NOMO-1 treated with dmso at 0.1 percent for 144 hours (cell line): ENCODE measurements around the gene DCLK1.
"Not testable (repeated sequence)": the region's sequence is repeated elsewhere in the genome, so short reads cannot be mapped to it uniquely, and the experiment has no call there.

Experiments used
- DNase-seq: peaks from one replicate; lab custom pipeline; 2025; ENCODE audit not compliant: unreplicated experiment; lab: John Stamatoyannopoulos, UW

Gene DCLK1

DNA sequence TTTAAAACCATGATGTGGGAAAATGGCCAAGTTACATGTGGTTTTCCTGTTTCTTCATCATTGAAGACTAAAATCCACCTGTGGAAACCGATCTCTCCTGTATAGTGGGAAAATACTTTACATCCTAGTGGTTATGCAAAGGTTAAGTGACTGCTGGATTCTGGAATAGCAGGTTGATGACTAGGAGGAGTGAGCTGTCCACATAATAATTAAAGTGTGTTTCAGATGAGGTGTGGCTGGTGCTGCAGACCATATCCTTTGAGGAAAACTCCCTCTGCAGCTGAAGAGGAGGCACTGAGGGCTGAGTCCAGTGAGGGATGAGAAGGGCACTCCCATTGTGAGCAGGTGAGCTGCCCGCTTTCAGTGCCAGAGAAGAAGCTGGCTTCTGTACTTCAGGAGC, 43.2 kb downstream of the DCLK1 start:
- DNase-seq: no peak

DNA sequence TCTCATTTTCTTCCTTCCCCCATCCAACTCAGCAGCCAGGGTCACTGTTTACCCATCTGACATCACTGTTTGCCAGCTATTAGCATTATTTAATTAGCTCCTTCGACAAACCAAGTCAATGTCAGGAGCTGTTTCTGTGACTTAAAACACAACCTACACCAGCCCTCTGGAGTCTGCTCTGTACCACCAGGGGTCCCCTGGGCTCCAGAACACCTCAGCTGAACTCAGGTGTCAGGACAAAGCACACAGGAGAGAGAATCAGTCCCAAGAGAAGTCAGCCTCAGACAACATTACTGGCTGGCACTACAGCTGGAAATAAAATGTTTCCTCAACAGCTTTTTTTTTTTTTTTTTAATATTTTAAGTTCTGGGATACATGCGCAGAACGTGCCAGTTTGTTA, 45.1 kb downstream of the DCLK1 start:
- DNase-seq: no peak

DNA sequence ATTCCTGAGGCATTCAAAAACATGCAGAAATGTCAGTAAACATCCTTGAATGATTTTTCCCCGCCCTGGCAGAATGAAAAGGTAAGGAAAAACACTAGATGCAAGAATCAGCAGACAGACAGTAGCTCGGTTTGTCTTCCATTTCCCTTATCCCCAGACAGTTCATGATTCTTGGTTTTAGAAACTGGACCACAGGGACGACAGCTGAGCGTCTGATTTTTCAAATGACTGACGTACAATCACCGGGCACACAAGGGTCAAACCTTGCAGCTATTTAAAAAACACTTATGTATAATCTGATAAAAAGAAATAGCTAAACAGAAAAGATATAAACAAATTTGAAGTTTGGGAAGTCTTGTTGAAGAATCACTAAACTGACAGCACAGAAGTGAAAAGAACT, 47.1 kb downstream of the DCLK1 start:
- DNase-seq: no peak

DNA sequence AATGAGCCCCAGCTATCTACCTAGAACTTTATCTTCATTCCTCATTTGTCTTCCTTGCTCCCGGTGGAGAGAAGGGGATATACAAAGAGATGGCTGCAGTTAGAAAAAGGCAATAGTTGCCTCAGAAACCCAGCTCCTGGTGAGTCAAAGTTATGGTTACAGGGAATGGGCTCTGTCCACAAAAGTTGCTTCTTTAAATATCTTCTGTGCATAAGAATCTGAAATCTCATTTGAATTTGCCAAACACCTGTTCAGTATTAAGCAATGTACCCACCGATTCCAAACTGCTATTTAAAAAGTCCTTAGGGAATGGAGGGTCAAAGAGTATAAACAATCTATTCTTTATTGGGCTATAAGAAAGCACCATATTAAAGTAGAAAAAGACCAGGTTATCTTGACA, 48.4 kb downstream of the DCLK1 start:
- no peak for DNase-seq

GRCh38 chr13:36082396-36082795, 48.8 kb downstream of the DCLK1 start:
- DNase-seq: no peak

GRCh38 chr13:36076211-36076610, 55.0 kb downstream of the DCLK1 start:
- no peak for DNase-seq

DNA sequence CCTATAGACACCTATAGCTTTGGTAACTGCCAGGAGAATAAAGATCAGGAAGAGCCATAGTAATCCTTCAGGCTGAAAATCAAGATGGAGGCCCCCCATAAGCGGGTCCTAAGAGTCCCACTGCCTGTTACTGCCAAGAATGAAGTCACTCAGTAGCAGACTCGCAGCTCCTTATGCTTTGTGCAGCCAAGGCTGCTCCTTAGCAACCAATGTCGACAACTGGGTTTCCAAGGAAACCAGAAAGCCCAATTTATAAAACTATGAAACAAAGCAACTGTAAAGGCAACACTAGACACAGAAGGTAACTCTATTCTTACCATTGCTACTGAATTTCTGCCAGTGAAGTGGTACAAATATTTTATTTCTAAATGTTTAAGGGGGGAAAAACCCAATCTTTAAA, 56.5 kb downstream of the DCLK1 start:
- no peak for DNase-seq

GRCh38 chr13:36072152-36072935, 58.8 kb downstream of the DCLK1 start:
- no peak for DNase-seq

- DNase-seq: not testable (repeated sequence)
These were observed 60.5 kb downstream of the DCLK1 start for GRCh38 chr13:36070504-36071192.

DNA sequence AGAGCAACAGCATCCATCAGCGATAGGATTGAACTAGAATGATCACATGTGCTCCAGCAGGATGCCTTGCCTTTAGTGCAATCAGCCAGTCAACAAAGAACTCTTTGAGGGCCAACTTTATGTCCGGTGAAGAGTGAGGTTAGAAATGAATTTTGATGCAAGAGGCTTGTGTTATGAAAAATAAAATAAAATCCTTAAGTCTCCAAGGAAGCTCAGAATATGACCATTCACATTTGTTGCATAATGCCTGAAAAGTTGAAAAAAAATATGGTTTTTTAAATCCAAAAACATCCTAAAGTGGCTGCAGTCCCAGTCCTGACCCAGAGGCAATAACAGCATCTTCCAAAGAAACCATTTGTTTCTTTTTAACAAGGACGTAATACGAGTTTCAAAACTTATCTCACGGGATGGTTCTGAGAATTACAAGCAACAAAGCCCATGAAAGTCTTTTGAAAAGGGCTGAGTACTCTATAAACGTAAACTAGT, 61.3 kb downstream of the DCLK1 start:
- no peak for DNase-seq

DNA sequence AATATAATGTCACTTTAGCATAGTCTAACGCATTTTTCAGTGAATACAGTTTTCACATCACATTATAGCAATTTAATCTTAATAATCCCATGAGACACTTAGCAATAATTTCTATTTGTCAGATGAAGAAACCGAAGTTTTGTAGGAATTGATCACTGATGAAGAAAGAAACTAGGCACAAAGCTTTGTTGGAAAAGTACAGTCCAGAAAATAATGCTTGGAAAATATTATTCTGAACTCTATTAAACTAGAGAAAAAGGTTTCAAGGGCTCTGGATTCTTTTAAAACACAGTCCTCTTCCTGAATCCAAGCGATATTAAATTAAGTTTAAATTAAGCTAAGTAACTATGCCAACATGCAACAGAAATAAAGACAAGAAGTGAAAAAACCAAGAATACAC, 62.2 kb downstream of the DCLK1 start:
- no peak for DNase-seq

DNA sequence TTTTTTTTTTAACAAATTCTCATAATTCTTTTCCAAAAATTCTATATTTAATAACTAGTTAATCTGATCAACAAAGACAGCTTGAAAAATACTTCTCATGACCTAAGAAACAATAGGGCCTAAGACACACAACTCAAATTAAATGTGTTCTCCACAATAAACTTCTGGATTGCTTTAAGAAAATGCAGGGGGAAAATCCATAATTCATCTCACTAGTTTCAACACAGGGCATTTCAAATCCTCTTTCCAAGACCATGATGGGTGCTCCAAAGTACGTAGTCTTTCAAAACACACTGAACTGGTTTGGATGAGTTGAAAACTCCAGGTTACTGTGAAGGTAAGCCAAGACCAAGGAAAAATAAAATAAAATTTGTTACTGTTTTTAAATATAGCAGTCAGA, 62.6 kb downstream of the DCLK1 start:
- DNase-seq: no peak

DNA sequence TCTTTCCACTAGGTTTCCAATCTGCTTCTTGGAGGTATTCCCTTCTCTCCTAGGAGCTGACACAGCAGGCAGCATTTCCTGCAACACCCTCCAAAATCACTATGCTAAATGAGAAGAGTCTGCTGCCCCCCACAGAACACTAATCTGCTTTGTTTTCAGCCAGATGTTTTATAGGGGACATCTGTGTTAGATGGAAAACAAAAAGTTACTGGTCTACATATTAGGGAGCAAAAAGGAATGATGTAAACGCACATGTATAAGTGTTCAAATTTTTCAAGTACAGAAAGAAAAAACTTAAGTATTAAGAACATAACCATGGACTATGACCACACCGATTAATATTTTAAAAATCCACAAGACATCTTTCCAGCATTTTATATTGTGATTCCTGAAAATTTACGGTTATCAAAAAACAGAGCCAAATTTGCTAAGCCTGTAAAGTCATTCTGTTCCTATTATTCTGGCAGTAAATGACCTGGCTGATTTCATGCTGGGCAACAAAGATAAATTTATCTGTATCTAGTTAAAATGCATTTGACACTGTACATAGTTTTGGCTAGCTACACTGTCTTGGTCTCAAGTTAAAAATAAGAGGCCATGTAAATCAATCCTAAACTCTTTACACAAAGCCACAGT, 63.3 kb downstream of the DCLK1 start:
- DNase-seq: no peak

- no peak for DNase-seq
These were observed 68.9 kb downstream of the DCLK1 start for GRCh38 chr13:36062249-36062648.

DNA sequence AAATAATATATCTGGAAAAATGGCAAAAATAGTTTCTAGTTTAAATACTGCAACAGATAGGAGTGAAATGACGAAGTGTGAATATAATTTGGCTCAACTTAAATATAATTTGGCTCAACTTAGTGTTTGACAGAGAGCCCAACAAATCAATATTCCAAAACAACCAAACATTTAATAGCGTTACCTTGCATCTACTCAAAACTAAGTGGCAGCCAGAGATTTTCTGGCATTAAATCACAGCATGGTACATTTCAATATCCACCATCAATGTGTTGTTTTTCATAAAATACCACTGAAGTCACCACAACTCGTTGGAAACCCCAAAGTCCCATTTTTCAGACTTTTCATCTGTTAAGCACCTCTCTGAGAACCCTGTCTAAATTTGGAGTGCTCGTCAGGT, 69.6 kb downstream of the DCLK1 start:
- no peak for DNase-seq

DNA sequence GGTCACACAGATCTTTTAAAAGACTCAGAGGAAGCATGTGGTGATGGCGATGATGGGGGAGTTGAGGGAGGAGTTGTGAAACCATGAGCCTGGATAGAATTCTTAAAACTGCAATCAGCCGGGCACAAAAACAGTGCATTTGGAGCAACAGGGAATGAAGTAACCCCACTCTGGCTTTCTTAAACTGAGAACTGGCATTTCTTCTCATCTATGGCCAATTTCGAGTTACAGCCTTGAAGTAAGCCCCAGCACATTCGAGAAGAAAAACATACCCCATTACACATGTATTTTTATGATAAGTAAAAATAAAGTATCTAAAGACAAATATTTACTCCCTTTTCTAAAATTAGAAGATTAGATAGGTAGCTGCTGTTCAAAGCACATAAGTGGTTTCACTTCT, 70.1 kb downstream of the DCLK1 start:
- DNase-seq: no peak

- DNase-seq: no peak
These were observed 71.9 kb downstream of the DCLK1 start for GRCh38 chr13:36059321-36059720.

DNA sequence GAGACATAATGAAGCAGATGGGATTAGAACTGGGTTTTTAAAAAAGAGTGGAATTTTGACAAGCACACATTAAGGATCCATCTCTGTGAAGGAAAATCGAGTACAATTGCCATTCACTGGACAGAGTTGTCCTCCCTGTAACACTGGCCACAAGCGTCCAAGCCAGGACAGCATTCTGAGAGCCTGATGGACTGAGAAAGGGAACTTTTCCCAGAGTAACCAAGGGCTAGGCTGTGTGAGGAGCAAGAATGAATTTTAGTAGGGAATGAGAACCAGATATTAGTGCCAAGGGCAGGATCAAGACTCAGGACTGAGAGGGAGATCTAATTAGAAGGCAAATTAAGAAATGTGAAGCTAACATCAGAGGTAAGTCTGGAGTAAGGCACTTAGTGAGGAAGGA, 73.1 kb downstream of the DCLK1 start:
- DNase-seq: no peak

DNA sequence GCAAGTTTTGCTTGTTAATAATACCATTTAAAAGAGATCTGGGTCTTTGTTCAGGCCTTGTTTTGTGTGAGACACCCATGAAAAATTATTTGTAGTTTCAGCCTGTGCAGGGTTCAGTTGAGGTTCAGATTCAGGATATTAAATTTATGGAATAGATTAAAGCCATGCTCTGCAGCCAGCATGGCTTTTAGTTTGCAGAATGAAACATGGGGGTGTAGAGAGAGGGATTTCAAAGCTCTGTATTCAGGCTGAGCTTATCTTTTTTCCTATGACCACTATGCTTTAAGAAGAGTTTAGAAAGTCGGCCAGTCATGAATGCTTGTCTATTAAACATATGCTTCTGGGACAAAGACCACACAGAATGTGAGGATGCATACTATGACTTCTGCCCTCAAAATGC, 73.6 kb downstream of the DCLK1 start:
- no peak for DNase-seq

- no peak for DNase-seq
These were observed 74.1 kb downstream of the DCLK1 start for GRCh38 chr13:36057041-36057440.

- DNase-seq: no peak
These were observed 75.8 kb downstream of the DCLK1 start for GRCh38 chr13:36055366-36055765.

DNA sequence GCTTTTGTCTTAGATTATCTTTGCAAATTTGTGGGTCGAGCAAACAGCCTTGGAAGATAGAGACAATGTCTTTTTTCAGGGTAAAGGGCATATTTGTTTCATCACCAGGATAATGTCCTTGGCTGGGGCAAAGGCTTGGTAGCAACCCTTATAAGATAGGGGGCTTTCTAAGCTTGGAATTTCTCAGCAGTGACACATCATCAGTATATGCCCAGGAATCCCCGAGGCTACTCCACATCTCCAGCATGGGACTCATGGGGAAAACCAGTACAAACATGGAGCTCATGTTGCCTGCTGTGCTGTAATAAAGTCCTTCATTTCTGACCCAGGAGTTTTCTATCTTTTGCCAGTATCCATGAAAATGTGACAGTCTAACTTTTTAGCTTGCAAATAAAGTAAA, 77.1 kb downstream of the DCLK1 start:
- DNase-seq: no peak
